Ovary (tissue), 9 donors: Measurements from ENCODE around the gene ARMH3. TPM values are rescaled to one million over a fixed set of nuclear protein-coding genes. Genes with fewer than 3 reads are reported as not detected.

Experiments
- DNase-seq, 5 donors: peaks; one replicate each; pipeline ENCODE4 v3.0.0-alpha.2; 2019 to 2020
- H3K27ac ChIP-seq, 2 donors: fragments of 200-600 bp; one replicate each; pipeline versions ENCODE4 v1.5.1 to v1.8.0; 2019 to 2022
- H3K27me3 ChIP-seq: fragments of 200-600 bp; one replicate; pipeline ENCODE4 v1.8.0; 2022
- H3K36me3 ChIP-seq: fragments of 200-600 bp; sonication (generic); one replicate; pipeline ENCODE4 v1.5.1; 2019
- H3K4me1 ChIP-seq: one replicate; pipeline ENCODE4 v1.8.1; 2013; ENCODE audit warnings: mild to moderate bottlenecking, moderate library complexity; ENCODE audit not compliant: insufficient read depth
- H3K4me3 ChIP-seq: fragments of 200-600 bp; sonication (generic); one replicate; pipeline ENCODE4 v1.5.1; 2017
- H3K9me3 ChIP-seq, 2 donors: fragments of 200-600 bp in 1 of 2; sonication (generic) in 1 of 2; one replicate each; pipeline versions ENCODE4 v1.5.1 to v1.8.1; 2013 to 2019; ENCODE audit warnings: mild to moderate bottlenecking in 1 of 2, moderate library complexity in 1 of 2
- EP300 ChIP-seq: sonication (generic); formaldehyde crosslinking; IDR thresholded peaks from one replicate; pipeline ENCODE4 v1.6.1; 2017; ENCODE audit warnings: antibody characterized with exemption
- POLR2A ChIP-seq: fragments of 450-650 bp; IDR thresholded peaks from one replicate; pipeline ENCODE4 v1.6.1; 2017; ENCODE audit warnings: antibody characterized with exemption, mild to moderate bottlenecking, moderate library complexity
- WGBS, 3 donors: extraction: QIAGEN DNeasy Blood & Tissue Kit in 1 of 3; methylation state at CpG; one replicate each; pipeline versions ENCODE4 v1.1.5 to v1.1.7; 2013 to 2017; 5-methylcytosine and 5-hydroxymethylcytosine counted together
- intact Hi-C, 4 donors: fragments of 100-400 bp; cut with DNase I; formaldehyde crosslinking; loops; one replicate each; pipeline versions ENCODE4 v1.11.0 to v1.15.1; 2022 to 2023
- polyA plus RNA-seq, 2 donors: library from polyadenylated mRNA; stranded (reverse); fragments of 200-250 nt in 1 of 2; fragments of 350-450 nt in 1 of 2; fragmentation: Illumina TruSeq in 1 of 2; extraction: RNeasy Lipid Tissue Mini Kit (QIAGEN cat#74804) in 1 of 2; gene quantifications; one replicate each; pipeline ENCODE4 v1.2.3, GENCODE V29; 2013 to 2014
- total RNA-seq, 7 donors: library from RNA; depleted of rRNA in 2 of 7; stranded (reverse); fragments of >200 nt in 2 of 7; fragmentation: NEBNext Ultra II Directional in 3 of 7; extraction: Animal tissue kit (Norgen Biotek cat#: 25700) in 3 of 7; gene quantifications; one replicate each; pipeline versions ENCODE4 v1.1.0 to v1.2.4, GENCODE V29; 2016 to 2023
- TF ChIP-seq, protein P1 (sequence below), 3 donors: fragments of 450-650 bp in 2 of 3; fragments of 200-600 bp in 1 of 3; IDR thresholded peaks; one replicate each; pipeline versions ENCODE4 v1.5.1 to v1.8.0; 2016 to 2022; ENCODE audit warnings: antibody characterized with exemption in 3 of 3, mild to moderate bottlenecking in 1 of 3
- donor health status: DM: no; HTN: no; CAD: no; lungs with moderate emphysema.
- donor health status: DM: no; HTN: no; CAD: no.
- donor health status: Bipolar disorder and iron deficiency.
- donor health status: DM: yes; HTN: yes; CAD: no.
- donor health status: DM: no; HTN: no; CAD: no.
- donor health status: DM: yes; HTN: yes; CAD: no.

The ARMH3 gene
- total and polyA plus RNA-seq, 9 donors = 9.1 to 24.2 (median 18.1) TPM

GRCh38 chr10:101939008-101939648 is 116.8 kb downstream of the ARMH3 start:
- no peak for DNase-seq
- peaks cover 13% of the 10 kb centered on the region for H3K4me1 ChIP-seq
- TF ChIP-seq, protein P1, sequence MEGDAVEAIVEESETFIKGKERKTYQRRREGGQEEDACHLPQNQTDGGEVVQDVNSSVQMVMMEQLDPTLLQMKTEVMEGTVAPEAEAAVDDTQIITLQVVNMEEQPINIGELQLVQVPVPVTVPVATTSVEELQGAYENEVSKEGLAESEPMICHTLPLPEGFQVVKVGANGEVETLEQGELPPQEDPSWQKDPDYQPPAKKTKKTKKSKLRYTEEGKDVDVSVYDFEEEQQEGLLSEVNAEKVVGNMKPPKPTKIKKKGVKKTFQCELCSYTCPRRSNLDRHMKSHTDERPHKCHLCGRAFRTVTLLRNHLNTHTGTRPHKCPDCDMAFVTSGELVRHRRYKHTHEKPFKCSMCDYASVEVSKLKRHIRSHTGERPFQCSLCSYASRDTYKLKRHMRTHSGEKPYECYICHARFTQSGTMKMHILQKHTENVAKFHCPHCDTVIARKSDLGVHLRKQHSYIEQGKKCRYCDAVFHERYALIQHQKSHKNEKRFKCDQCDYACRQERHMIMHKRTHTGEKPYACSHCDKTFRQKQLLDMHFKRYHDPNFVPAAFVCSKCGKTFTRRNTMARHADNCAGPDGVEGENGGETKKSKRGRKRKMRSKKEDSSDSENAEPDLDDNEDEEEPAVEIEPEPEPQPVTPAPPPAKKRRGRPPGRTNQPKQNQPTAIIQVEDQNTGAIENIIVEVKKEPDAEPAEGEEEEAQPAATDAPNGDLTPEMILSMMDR (IDR thresholded peaks at IDR 0.05) = no peak
- TF ChIP-seq EP300 (no peak), POLR2A (no peak)
- H3K9me3 ChIP-seq = no peaks in the 10 kb centered on the region
- 16 to 19% (median 17%) methylated on average over 3 of the region's 3 CpGs for WGBS, 3 donors
- H3K4me3 ChIP-seq = no peak overlapping the region
- intact Hi-C loops = loop anchor here in 1 of 4 donors (5.0 kb wide), 1 partner anchor 182 kb away; no protein-coding TSS in a partner anchor
- H3K27ac ChIP-seq = no peak overlapping the region
- H3K27me3 ChIP-seq = no peaks in the 10 kb centered on the region
- no peaks in the 10 kb centered on the region for H3K36me3 ChIP-seq

GRCh38 chr10:101938305-101939007 is 117.5 kb downstream of the ARMH3 start:
- no peak overlapping the region for H3K4me3 ChIP-seq
- no peak for TF ChIP-seq EP300
- TF ChIP-seq POLR2A = no peak
- TF ChIP-seq, protein P1 (IDR thresholded peaks at IDR 0.05) = no peak
- H3K36me3 ChIP-seq = no peaks in the 10 kb centered on the region
- peaks cover 13% of the 10 kb centered on the region for H3K4me1 ChIP-seq
- H3K27ac ChIP-seq = no peak overlapping the region
- H3K9me3 ChIP-seq = no peaks in the 10 kb centered on the region
- no peaks in the 10 kb centered on the region for H3K27me3 ChIP-seq
- DNase-seq = peak in 1 of 5 donors; percentile 9
- intact Hi-C loops = loop anchor here in 1 of 4 donors (5.0 kb wide), 1 partner anchor 181 kb away; no protein-coding TSS in a partner anchor
- WGBS, 3 donors = 26 to 40% (median 30%) methylated on average over 3 of the region's 3 CpGs

GRCh38 chr10:101935431-101935830 is 120.5 kb downstream of the ARMH3 start:
- Histone ChIP-seq H3K36me3 (no peaks in the 10 kb centered on the region), H3K27me3 (no peaks in the 10 kb centered on the region), H3K27ac (no peak overlapping the region), H3K4me1 (peaks cover 13% of the 10 kb centered on the region), H3K4me3 (no peak overlapping the region), H3K9me3 (no peaks in the 10 kb centered on the region)
- TF ChIP-seq EP300 = no peak
- TF ChIP-seq POLR2A = no peak
- TF ChIP-seq, protein P1 (IDR thresholded peaks at IDR 0.05) = no peak
- 95 to 98% (median 96%) methylated on average over 2 of the region's 2 CpGs for WGBS, 3 donors
- DNase-seq = no peak
- intact Hi-C loops = loop anchor here in 1 of 4 donors (5.0 kb wide), 1 partner anchor 178 kb away; no protein-coding TSS in a partner anchor

GRCh38 chr10:101934686-101935305 is 121.2 kb downstream of the ARMH3 start:
- H3K4me1 ChIP-seq = peaks cover 13% of the 10 kb centered on the region
- no peaks in the 10 kb centered on the region for H3K9me3 ChIP-seq
- no peak overlapping the region for H3K27ac ChIP-seq

More at GRCh38 chr10:101934686-101935305, 121.2 kb downstream of the ARMH3 start:
- intact Hi-C loops = loop anchor here in 1 of 4 donors (5.0 kb wide), 1 partner anchor 177 kb away; no protein-coding TSS in a partner anchor
- DNase-seq = no peak
- H3K27me3 ChIP-seq = no peaks in the 10 kb centered on the region
- no peaks in the 10 kb centered on the region for H3K36me3 ChIP-seq
- 78 to 85% (median 78%) methylated on average over 3 of the region's 3 CpGs for WGBS, 3 donors
- TF ChIP-seq POLR2A = no peak
- TF ChIP-seq EP300 = no peak
- TF ChIP-seq, protein P1 (IDR thresholded peaks at IDR 0.05) = no peak
- no peak overlapping the region for H3K4me3 ChIP-seq
